HG03521 (cell line): ENCODE results near the gene PTGES.
"Not testable (repeated sequence)": the region's sequence is repeated elsewhere in the genome, so short reads cannot be mapped to it uniquely, and the experiment has no call there.

Experiments
- ATAC-seq: cut with Tn5 transposase; IDR thresholded peaks from one replicate; pipeline ENCODE4 v1.9.1; 2021; ENCODE audit warnings: mild to moderate bottlenecking, moderate library complexity; ENCODE audit not compliant: unreplicated experiment

The PTGES gene

DNA sequence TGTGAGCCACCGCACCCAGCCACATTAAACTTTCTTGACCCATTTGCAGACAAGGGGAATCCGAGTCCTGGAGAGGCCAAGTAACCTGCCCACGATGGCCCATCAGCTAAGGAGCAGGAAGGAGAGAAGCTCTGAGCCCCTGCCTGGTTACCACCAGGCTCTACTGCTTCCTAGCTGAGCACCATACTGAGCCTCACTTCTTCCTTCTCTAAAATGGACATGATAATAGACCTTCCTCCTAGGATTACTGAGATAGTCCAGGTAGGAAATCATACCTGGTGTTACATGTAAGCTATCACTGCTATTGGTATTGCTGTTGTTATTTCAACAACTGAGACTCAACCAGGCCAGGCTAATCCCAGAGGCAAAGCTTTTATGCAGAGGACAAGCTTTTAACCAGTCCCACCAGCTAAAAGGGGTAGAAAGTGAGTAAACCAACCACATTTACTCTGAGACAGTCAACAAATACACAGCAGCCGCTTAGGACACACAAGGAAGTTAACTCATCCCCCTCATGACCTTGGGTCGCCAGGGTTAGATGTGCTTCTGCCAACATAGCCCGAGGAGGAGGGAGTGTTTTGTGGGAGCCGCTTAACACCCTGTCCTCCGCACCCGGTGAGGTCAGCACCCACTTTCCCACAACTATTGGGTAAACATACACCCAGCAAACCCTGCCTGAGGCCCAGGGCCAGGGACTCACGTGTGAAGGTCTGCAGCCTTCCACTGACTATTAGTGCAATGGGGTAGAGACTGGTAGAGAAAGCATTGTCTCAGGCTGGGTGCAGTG lies 20.6 kb upstream of the PTGES start:
- no peak for ATAC-seq

DNA sequence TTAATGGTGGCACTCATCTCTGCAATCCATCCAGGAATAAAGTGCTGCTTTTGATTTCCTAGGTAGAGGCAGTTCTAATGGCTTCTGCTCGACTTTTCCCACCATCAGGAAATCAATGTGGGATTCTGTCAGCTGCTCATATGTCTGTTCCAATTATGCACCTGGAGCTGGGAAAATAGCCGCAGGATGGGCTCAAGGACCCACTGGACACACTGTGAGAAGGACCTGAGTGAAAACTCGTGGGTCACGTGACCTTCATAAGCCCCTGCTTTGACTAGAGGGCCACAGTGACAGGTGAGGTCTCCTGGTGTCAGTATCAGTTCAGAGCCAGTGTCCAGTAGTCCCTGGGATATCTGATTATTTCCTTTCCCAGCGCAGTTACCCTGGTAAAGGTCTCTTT lies 17.9 kb upstream of the PTGES start:
- no peak for ATAC-seq

- ATAC-seq = no peak
Measured at GRCh38 chr9:129769669-129770068, 16.8 kb upstream of the PTGES start.

DNA sequence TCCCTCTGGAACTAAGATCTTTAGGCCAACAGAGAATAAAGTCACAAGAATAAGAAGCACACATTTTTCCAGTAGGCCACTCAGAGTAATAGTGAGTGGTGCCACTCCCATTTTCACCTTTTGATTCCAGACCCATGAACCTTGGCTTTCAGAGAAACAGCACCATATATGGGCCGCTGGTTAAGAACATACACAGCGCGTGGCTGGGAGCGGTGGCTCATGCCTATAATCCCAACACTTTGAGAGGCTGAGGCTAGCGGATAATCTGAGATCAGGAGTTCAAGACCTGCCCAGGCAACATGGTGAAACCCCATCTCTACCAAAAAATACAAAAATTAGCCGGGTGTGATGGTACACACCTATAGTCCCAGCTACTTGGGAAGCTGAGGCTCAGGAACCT lies 15.6 kb upstream of the PTGES start:
- ATAC-seq = no peak

DNA sequence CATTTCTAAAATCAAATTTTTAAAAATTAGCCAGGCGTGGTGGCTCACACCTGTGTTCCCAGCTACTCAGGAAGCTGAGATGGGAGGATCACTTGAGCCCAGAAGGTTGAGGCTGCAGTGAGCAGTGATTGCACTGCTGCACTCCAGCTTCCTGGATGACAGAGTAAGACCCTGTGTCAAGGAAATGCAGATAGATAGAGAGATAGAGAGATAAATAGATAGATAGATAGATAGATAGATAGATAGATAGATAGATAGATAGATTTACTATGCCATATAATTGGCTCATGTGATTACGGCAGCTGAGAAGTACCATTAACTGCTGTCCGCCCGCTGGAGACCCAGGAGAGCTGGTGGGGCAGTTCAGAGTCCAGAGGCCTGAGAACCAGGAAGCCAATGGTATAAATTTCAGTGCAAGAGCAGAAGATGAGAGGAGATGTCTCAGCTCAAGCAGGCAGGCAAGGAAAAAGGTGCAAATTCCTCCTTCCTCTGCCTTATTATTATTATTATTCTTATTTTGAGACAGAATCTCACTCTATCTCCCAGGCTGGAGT lies 13.0 kb upstream of the PTGES start:
- no peak for ATAC-seq

DNA sequence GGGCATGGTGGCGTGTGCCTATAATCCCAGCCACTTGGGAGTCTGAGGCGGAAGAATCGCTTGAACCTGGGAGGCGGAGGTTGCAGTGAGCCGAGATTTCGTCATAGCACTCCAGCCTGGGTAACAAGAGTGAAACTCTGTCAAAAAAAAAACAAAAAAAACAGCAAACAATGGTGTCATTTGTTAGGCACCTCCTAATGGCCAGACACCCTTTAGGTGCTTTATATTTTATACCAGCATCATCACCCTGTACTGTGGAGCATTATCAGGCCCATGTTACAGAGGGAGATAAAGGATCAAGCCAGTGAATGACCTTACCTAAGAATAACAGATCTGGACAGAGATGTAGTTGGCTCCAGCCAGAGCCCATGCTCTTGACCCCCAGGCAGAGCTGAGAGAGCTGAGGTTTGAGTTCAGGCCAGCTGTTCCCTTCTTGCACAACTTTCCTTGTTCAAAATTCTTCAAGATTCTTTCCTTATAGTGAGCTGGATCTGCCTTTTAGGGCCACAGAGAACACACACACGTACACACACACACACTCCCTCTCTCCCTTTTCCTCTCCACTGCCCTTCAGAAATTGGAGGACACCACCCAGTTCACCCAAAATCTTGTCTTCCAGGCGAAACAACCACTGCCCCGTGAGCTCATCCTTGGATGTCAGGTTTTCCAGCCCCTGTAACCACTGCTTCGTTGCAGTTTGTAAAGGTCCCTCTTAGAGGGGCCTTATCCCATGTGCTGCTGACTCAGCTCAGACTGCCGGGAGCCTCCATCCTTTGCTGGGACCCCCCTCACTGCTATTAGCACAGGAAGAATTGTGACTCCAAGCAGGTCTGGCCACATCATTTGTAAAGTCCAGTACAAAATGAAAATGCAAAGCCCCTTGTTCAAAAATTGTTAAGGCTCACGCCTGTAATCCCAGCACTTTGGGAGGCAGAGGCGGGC lies 10.4 kb upstream of the PTGES start:
- ATAC-seq = no peak

GRCh38 chr9:129762370-129762984 lies 9.6 kb upstream of the PTGES start:
- not testable (repeated sequence) for ATAC-seq

- no peak for ATAC-seq
Measured at GRCh38 chr9:129761901-129762369, 9.1 kb upstream of the PTGES start.

GRCh38 chr9:129761293-129761900 lies 8.6 kb upstream of the PTGES start:
- ATAC-seq = no peak

DNA sequence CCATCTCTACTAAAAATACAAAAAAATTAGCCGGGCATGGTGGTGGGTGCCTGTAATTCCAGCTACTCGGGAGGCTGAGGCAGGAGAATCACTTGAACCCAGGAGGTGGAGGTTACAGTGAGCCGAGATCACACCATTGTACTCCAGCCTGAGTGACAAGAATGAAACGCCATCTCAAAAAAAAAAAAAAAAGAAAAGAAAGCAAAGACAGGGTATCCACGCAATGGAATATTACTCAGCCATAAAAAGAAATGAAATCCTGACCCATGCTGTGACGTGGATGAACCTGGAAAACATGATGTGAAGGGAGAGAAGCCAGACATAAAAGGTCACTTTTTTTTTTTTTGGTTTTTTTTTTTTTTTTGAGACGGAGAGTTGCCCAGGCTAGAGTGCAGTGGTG lies 7.9 kb upstream of the PTGES start:
- ATAC-seq = not testable (repeated sequence)

DNA sequence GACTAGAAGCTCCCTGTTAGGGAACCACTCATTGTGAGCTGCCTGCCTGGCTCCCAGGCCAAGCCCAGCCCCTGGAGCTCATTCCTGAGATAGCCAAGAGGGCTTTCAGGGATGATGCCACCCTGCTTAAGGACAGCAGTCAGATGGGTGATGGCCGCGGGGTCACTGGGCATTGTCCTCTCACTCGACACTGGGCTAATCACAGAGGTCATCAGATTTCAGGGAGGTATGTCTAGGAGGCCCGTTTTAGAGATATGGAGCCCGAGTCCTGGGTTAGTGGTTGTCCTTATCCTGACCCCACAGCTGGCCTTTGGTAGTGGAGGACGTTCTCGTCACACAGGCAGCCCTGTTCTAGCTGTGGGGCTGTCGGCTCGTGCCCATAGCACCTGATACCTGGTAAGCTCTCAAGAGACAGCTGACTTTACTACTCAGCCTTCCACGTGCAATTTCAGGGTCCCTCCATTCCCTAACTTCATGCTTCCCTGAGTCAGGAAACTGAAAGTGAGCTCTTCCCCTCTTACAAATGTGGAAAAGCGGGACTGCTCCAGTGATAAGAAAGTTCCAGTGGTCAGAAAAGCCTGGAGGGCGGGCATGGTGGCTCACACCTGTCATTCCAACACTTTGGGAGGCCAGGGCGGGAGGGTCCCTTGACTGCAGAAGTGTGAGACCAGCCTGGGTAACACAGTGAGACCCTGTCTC lies 7.1 kb upstream of the PTGES start:
- ATAC-seq = no peak

DNA sequence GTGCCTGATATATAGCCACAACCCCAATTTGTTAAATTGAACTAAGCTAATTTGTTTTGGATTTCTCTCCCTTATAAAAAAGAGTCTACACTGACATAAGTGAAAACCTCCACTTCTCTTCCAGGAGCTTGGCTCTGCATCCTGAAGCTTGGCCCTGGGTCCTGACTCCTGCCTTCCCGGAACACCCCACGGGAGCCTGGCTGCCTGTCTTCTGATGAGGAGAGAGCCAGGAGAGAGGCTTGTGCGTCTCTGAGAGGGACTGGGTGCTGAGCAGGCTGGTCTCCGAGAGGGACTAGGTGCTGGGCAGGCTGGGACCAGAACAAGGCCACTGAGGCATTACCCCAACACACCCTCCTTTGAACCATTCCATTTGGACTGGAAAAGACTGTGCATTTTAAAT lies 6.5 kb upstream of the PTGES start:
- no peak for ATAC-seq

DNA sequence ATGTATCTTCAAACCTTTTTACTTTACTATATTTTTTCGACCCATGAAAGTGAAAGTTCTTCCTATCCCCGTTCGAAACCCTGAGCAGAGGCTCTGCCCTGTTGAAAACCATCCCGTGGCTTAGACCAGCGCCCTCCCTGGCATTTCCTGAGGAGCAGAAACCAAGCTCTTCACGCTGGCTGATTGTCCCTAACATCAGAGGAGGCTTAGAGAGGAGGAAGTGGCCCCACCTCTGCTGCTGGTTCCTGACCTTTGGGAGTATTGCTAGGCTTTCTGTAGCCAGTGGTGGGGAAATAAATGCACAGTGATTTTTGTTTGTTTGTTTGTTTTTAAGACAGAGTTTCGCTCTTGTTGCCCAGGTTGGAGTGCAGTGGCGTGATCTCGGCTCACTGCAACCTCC lies 4.2 kb upstream of the PTGES start:
- ATAC-seq = no peak

DNA sequence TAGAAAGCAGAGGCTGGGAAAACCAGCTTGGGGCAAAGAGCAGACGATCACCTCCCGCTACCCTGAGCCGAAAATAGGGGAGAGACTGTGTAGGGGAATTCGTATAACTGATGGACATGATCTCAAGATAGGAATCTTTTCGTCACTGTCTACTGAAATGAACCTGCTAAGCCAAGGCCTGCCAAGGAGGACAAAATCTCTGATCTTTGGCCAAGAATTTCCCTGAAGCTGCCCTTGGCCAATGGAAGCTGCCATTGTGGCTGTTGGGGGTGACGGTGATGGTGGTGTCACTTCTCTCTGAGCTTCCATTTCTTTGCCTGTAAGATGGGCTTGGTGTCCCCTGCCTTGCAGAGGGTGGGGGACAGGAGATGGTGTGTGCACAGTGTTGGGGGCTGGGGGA lies 3.3 kb upstream of the PTGES start:
- ATAC-seq = no peak

DNA sequence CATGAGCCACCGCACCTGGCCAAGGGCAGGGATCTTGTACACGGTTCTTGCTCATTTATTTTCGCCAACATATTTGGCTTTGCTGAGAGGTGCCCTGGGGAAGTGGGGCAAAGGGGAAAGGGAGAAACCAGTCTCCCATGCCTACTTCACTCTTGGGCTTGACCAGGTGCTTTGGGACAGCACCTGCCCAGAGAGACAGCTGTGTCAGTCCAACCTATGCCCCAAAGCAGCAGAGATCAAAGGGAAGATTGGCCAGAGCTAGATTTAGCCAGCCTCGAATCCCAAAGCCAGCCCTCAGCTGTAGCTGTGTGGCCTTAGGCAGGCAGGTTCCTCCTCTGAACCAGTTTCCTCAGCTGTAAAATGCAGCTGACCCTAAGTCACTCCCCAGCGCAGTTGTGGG lies 2.3 kb upstream of the PTGES start:
- ATAC-seq = no peak

- no peak for ATAC-seq
Measured at GRCh38 chr9:129751841-129752801, 721 bp downstream of the PTGES start.

DNA sequence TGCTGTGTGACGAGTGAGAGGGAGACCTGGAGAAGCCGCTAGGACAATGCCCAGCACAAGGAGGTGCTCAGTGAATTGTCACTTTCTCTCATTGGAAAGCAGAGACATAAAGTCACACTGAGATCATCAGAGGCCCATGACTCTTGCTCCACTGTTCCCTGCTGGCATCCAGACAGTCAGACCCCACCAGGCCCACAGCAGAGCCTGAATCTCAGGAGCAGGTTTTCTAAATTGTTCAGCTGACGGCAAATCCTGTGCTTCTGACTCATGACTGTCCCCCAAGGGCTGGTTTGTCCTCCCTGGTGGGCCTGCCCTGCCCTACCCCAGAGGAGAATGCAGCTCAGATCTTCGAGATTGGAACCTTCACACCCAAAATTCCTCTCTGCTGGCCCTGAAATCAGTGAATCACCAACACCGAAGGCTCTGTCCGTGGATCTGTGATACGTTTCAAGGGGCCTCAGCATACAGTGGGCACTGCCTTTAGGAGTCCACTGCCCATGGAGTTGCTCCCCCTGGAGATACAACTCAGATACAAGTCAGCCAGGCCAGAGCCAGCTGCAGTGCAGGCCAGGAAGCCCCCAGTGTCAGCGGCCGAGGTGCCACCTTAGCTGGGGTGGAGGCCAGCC lies 2.7 kb downstream of the PTGES start:
- ATAC-seq = no peak

DNA sequence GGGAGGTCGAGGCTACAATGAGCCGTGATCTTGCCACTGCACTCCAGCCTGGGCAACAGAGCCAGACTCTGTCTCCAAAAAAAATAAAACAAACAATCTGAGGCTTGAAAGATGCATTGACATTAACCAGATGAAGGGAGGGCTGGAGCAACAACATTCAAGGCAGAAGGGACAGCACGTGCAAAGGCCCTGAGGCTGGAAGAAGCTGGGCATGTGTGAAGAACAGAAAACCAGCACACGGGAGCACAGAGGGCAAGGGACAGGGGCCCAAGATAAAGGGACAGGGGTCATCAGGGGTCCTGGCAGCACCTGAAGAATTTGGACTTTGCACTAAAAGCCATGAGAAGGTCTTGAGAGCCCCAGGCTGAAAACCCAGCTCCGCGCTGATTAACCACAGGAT lies 3.3 kb downstream of the PTGES start:
- ATAC-seq = no peak

- not testable (repeated sequence) for ATAC-seq
Measured at GRCh38 chr9:129749052-129749451, 3.8 kb downstream of the PTGES start.
